ENCODE results near the gene CARD8. TPM values are rescaled to one million over a fixed set of nuclear protein-coding genes. Genes with fewer than 3 reads are reported as not detected.

Gene CARD8
- total RNA-seq, 1 donor from 2014 or later = 47.2 TPM

- peak; percentile 41 for DNase-seq
These were observed 84.8 kb downstream of the CARD8 start for GRCh38 chr19:48170817-48171347.

GRCh38 chr19:48169939-48170803 lies 85.5 kb downstream of the CARD8 start, which contains the start of the genes LIG1 and ZSWIM9:
LIG1 (minus strand) TSS chr19:48170344; CDS start chr19:48165566, 4,778 bp downstream.
ZSWIM9 (plus strand) TSS chr19:48170680; CDS start chr19:48171803, 1,123 bp downstream.
- peak; percentile 98 for DNase-seq

GRCh38 chr19:48169578-48169938 lies 86.2 kb downstream of the CARD8 start:
- peak; percentile 75 for DNase-seq

- DNase-seq = no peak
These were observed 87.0 kb downstream of the CARD8 start for GRCh38 chr19:48168689-48169088.

- no peak for DNase-seq
These were observed 97.4 kb downstream of the CARD8 start for GRCh38 chr19:48158210-48158790.

Other genes with a start within 250 kb of the CARD8 start
- not detected for gene CABP5, start 211.8 kb downstream of the CARD8 start, total RNA-seq
- 32.3 TPM for gene PLA2G4C, start 145.1 kb downstream of the CARD8 start, total RNA-seq
- 21.2 TPM for gene LIG1, start 85.6 kb downstream of the CARD8 start, total RNA-seq
- gene ZSWIM9, start 85.2 kb downstream of the CARD8 start, total RNA-seq = 4.9 TPM
- gene ZNF114, start 14.2 kb upstream of the CARD8 start, total RNA-seq = 2.3 TPM
- 27.2 TPM for gene EMP3, start 69.6 kb upstream of the CARD8 start, total RNA-seq
- 14.4 TPM for gene TMEM143, start 108.0 kb upstream of the CARD8 start, total RNA-seq
- not detected for gene SYNGR4, start 108.5 kb upstream of the CARD8 start, total RNA-seq
- gene KDELR1, start 135.6 kb upstream of the CARD8 start, total RNA-seq = 54.1 TPM
- gene GRIN2D, start 137.8 kb upstream of the CARD8 start, total RNA-seq = 0.41 TPM
- 26.6 TPM for gene GRWD1, start 190.1 kb upstream of the CARD8 start, total RNA-seq
- gene KCNJ14, start 199.7 kb upstream of the CARD8 start, total RNA-seq = 0.51 TPM
- 39.1 TPM for gene CYTH2, start 213.5 kb upstream of the CARD8 start, total RNA-seq